Stimulated activated CD8-positive, alpha-beta memory T cell treated with anti-CD3 and anti-CD28 coated beads, Interleukin-2, amount 100 ng/mL, for 48 hours (primary cell): ENCODE data around the gene KNCN.

Source experiments
- DNase-seq, 2 donors: peaks; one replicate each; pipeline ENCODE4 v3.0.0-alpha.2; 2020; ENCODE audit warnings: low read depth in 2 of 2

The KNCN gene

GRCh38 chr1:46523496-46524353 lies 27.7 kb downstream of the KNCN start:
- DNase-seq = no peak

GRCh38 chr1:46522969-46523320 lies 28.5 kb downstream of the KNCN start:
- DNase-seq = no peak

DNA sequence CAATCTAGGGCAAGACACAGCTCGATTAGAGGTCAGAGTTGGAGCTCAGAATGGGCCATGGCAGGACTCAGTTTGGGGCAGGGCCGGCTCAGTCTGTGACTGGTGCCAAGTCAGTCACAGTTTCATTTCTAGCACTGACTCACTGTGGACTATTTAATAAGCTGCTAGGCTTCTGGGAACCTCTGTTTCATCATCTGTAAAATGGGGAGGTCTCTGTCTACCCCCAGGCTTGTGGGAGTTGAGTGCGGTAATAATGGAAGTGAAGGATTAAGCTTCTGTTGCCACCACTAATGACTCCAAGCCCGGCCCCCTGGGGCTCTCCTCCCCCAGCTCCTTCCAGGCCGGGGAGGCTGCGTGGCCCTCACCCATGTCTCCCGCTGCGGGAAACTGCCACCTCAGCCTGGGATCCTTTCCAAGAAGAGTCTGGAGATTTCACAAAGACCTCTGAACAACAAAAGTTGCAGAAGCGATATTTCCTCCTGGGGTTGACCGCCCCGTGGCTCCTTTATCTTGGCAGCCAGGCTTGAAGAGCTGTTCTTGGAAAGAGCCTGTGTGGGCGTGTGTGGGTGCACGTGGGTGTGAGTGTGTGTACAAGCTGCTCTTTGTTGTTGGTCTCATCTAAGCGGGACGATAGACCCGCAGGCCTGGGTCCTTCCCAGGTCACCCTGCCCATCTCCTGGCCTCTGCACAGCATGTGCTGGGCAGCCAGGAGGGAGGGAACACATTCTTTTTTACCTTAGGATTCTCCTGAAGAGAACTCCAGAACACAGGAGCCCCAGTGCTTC lies 29.1 kb downstream of the KNCN start:
- DNase-seq = peak; percentile 21 to 40

DNA sequence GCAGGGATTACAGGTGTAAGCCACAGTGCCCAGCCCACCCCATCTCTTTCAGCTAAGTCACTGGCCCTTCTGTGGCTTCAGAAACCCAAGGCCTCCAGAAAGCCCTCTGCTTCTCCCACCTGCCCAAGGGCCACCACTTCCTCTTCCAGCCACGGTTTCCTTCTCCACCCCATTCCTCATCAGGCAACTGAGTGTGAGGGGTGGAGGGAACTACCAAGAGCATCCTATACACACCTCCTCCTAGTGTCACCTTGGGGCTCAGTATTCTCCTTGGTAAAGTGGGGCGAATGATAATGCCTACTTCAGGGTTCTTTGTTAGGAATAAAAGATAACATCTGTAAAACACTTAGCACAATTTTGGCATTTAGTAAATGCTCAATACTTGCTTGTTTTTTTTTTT lies 30.0 kb downstream of the KNCN start:
- no peak for DNase-seq

GRCh38 chr1:46520063-46520911 lies 31.2 kb downstream of the KNCN start:
- DNase-seq = no peak

- no peak for DNase-seq
These were observed 32.2 kb downstream of the KNCN start for GRCh38 chr1:46519209-46519608.

DNA sequence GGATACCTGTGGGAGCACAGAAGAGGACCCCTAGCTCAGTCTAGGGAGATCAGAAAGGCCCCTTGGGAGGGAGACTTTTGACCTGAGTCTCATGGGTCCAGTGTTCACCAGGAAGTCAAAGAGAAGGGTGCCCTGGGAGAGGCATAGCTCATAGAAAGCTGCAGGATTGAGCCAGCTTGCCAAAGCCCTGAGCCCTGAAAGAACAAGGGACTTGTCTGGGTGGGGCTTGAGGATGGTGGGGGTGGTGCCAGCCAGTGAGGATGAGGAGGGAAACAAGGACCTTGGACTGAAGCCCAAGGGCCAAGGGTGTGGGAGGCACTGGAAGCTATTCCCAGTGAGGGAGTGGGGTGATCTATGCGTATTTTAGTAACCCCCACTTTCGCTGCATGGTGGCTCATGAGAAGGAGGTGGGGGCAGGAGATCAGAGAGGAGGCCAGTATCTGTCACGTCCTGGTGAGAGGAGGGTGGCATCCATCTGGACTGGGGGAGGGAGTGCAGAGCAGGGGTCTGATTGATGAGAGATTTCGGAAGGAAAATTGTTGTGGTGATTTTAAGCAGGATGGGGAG lies 33.4 kb downstream of the KNCN start:
- DNase-seq = no peak

GRCh38 chr1:46517010-46517600 lies 34.3 kb downstream of the KNCN start:
- DNase-seq = no peak

DNA sequence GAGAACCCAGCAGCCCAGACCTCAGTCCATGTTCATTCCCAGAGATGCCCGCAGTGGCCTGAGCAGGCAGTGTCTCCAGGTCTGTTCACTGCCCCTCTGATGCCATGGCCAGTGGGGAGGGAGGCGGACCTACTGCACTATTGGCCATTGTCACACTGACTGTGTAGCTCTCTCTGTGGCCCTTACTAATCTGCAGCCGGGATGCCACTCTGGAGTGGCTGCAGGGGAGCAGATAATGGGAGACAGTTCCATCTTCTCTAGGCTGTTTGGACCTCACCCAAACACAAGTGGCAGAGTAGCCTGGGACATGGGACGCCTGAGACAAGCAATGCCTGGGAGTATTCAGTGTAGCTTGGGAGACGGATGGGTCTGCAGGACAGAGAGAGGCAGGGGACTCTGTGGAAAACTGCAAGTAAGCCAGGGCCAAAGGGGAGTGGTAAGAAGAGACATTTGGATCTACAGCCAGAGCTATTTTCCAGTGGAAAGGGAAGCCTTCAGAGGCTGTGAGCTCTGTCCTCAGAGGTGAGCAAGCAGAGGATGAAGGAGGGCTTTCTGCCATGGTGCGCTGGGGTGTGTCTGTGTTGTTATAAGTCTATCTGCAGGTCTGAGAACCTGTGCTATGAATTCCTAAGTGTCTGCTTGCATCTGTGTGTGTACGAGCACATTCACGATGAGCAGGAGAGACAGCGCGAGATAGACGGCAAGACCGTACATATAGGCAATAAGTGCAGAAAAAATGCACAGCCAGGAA lies 35.1 kb downstream of the KNCN start:
- no peak for DNase-seq

DNA sequence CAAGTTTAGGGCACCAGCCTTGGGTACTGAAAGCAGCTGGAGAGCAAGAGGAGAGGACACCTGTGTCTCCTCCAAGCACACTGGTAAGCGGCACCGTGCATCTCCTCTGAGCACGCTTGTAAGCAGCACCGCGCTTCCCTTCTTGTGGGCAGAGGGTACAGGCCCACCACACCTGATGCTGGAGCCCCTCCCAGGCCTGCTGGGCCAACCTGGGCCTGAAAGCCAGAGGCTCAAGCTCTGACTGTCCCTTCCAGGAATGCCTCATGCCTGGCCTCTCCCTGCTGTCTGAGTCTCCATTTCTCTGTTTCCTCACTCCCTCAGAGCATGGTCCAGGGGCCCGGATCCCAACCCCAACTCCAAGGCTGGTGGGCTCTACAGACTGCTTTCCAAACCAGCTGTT lies 35.9 kb downstream of the KNCN start:
- DNase-seq = no peak

GRCh38 chr1:46513536-46513935 lies 37.9 kb downstream of the KNCN start:
- no peak for DNase-seq

- no peak for DNase-seq
These were observed 38.7 kb downstream of the KNCN start for GRCh38 chr1:46512792-46513190.

GRCh38 chr1:46512135-46512791 lies 39.2 kb downstream of the KNCN start:
- DNase-seq = no peak

DNA sequence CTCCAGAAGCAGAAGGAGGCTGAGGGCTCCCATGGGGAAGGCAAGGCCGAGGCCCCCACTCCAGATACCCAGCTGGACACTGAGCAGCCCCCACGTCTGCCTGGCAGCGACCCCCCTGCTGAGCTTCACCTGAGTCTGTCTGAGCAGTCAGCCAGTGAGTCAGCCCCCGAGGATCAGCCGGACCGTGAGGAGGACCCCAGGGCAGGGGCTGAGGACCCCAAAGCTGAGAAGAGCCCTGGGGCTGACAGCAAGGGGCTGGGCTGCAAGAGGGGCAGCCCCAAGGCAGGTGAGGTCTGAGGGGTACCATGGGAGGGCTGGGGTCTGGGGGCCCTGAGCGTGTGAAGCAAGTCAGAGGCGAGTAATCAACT lies 40.5 kb downstream of the KNCN start:
- DNase-seq = no peak

DNA sequence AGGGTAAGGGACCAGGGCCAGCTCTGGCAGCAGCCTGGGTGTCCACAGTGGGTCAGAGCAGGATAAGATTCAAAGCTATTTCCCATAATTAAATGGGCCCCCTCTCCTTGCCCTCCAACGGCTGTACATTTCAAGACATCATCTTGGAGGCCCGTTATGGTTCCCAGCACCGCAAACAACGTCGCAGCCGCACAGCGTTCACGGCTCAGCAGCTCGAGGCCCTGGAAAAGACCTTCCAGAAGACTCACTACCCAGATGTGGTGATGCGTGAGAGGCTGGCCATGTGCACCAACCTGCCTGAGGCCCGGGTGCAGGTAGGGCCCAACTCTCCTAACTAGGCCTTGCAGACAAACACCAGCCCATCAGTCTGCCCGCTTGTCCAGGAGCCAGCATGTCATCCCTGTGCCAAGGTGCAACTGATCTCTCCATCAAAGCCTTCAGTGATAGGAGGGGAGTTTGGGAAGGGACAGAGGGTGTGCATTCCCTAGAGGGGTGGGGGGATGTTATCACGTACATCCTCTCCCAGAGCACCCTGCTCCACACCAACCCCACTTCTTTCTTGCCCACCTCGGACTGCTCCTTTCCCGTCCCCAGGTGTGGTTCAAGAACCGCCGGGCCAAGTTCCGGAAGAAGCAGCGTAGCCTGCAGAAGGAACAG lies 41.0 kb downstream of the KNCN start:
- DNase-seq = no peak

GRCh38 chr1:46508757-46509156 lies 42.7 kb downstream of the KNCN start:
- DNase-seq = no peak

GRCh38 chr1:46506470-46507219 lies 44.8 kb downstream of the KNCN start:
- DNase-seq = no peak

DNA sequence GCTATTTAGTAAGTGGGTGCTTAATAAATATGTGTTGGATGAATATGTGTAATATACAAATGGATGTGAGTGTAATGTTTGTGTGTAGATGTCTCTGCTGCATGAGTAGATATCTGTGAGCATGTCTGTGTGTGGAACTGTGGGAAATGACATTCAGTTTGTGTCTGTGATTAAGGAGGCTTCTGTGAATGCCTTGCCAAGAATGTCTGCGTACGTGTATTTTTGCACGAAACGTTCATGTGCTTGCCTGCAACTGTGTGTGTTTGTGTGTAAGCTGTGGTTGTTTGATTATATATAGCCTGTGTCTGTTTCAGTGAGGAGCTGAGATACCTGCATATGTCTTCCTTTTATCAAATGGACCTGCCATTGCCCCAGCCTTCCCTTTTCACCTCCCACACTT lies 48.0 kb downstream of the KNCN start:
- no peak for DNase-seq

GRCh38 chr1:46501528-46501927 lies 49.9 kb downstream of the KNCN start:
- DNase-seq = no peak
